Fibroblast of the aortic adventitia (primary cell): ENCODE measurements around the gene PAIP1. TPM values are rescaled to one million over a fixed set of nuclear protein-coding genes. Genes with fewer than 3 reads are reported as not detected.

ENCODE experiments used
- DNase-seq: peaks from one replicate; pipeline ENCODE4 v3.0.0-alpha.2; 2010; ENCODE audit warnings: low read depth
- H3K4me3 ChIP-seq: 2 replicates; pipeline ENCODE4 v1.5.1; 2011; ENCODE audit warnings: low read depth, mild to moderate bottlenecking, control low read depth, low read length, moderate library complexity
- CTCF ChIP-seq: IDR thresholded peaks from 2 replicates; pipeline ENCODE4 v1.5.1; 2011; ENCODE audit warnings: mild to moderate bottlenecking, low read length, control low read depth, inconsistent platforms; ENCODE audit not compliant: insufficient read depth
- total RNA-seq: library from RNA; depleted of rRNA; stranded (reverse); fragments of >200 nt; gene quantifications from 2 replicates; pipeline ENCODE4 v1.2.3, GENCODE V29; 2012; ENCODE audit warnings: low replicate concordance

The PAIP1 gene
- total RNA-seq, 1 donor: 113 TPM

GRCh38 chr5:43547532-43547931 is 9.3 kb downstream of the PAIP1 start:
- no peak for TF ChIP-seq CTCF
- no peak overlapping the region for H3K4me3 ChIP-seq
- no peak for DNase-seq

- peak; percentile 33 for DNase-seq
- H3K4me3 ChIP-seq: no peak overlapping the region
Measured at GRCh38 chr5:43543434-43543833, 13.4 kb downstream of the PAIP1 start.

GRCh38 chr5:43540746-43541145 is 16.1 kb downstream of the PAIP1 start:
- TF ChIP-seq CTCF: no peak
- no peak overlapping the region for H3K4me3 ChIP-seq
- no peak for DNase-seq

More at GRCh38 chr5:43543434-43543833, 13.4 kb downstream of the PAIP1 start:
- no peak for TF ChIP-seq CTCF

GRCh38 chr5:43536972-43537371 is 19.9 kb downstream of the PAIP1 start:
- no peak for DNase-seq
- TF ChIP-seq CTCF: no peak
- no peak overlapping the region for H3K4me3 ChIP-seq

- DNase-seq: no peak
- H3K4me3 ChIP-seq: no peak overlapping the region
- no peak for TF ChIP-seq CTCF
Measured at GRCh38 chr5:43533646-43534045, 23.2 kb downstream of the PAIP1 start.

GRCh38 chr5:43530648-43531047 is 26.2 kb downstream of the PAIP1 start:
- no peak for TF ChIP-seq CTCF
- H3K4me3 ChIP-seq: no peak overlapping the region
- DNase-seq: no peak

GRCh38 chr5:43523662-43524072 is 33.2 kb downstream of the PAIP1 start:
- H3K4me3 ChIP-seq: no peak overlapping the region
- TF ChIP-seq CTCF: no peak
- DNase-seq: peak; percentile 3
